Measurements from ENCODE around the gene CAPRIN2. TPM values are rescaled to one million over a fixed set of nuclear protein-coding genes. Genes with fewer than 3 reads are reported as not detected.

Gene CAPRIN2
- total RNA-seq, 3 donors from 2014 or later = 7.3 to 21.4 (median 15.2) TPM

DNA sequence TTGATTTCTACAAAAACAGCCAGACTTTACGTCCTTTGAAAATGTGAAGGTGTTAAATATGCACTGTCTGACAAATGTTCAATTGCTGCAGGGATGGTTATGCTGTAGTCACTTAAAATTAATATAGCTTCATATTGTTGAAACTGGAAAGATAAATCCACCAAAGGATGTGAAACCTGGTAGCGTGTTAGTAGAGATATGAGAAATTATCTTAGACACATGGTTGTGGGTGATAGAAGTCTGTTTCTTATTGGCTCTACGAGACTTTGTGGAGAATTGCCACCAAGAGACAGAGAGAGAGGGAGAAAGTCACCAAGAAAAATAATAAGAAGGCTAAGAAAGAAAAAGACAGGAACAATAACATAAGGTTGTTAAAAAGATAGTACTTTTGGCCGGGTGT, 2.6 kb upstream of the CAPRIN2 start:
- DNase-seq (no peak), ATAC-seq (no peak)
- intact Hi-C loops (cut with DNase I, micrococcal nuclease) = loop anchor here in 1 of 2 donors (10.0 kb wide), 1 partner anchor 63 kb away; the partner anchor contains the start of gene IPO8
- no peak overlapping the region for H3K4me3 ChIP-seq
- H3K4me1 ChIP-seq (ENCODE audit: low read depth) = peaks cover 9% of the 10 kb centered on the region
- TF ChIP-seq, protein P1, sequence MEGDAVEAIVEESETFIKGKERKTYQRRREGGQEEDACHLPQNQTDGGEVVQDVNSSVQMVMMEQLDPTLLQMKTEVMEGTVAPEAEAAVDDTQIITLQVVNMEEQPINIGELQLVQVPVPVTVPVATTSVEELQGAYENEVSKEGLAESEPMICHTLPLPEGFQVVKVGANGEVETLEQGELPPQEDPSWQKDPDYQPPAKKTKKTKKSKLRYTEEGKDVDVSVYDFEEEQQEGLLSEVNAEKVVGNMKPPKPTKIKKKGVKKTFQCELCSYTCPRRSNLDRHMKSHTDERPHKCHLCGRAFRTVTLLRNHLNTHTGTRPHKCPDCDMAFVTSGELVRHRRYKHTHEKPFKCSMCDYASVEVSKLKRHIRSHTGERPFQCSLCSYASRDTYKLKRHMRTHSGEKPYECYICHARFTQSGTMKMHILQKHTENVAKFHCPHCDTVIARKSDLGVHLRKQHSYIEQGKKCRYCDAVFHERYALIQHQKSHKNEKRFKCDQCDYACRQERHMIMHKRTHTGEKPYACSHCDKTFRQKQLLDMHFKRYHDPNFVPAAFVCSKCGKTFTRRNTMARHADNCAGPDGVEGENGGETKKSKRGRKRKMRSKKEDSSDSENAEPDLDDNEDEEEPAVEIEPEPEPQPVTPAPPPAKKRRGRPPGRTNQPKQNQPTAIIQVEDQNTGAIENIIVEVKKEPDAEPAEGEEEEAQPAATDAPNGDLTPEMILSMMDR (IDR thresholded peaks at IDR 0.05) = no peak
- H3K9me3 ChIP-seq = no peaks in the 10 kb centered on the region
- H3K36me3 ChIP-seq (ENCODE audit: low read depth) = peaks cover 6% of the 10 kb centered on the region

DNA sequence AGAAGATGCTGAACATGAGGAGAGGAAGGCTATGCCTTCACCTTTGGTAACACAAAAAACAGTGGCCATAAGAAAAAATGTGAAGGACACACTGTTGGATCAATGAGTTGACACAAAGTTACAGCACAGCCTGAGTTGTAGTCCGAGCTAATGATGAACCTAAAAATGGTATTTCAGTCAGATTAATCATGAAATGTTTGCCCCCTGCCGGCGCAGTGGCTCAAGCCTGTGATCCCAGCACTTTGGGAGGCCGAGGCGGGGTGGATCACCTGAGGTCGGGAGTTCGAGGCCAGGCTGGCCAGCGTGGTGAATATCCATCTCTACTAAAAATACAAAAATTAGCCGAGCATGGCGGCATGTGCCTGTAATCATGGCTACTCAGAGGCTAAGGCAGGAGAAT, 1.3 kb upstream of the CAPRIN2 start:
- H3K9me3 ChIP-seq = no peaks in the 10 kb centered on the region
- intact Hi-C loops (cut with DNase I, micrococcal nuclease) = loop anchor here in 1 of 2 donors (10.0 kb wide), 1 partner anchor 61 kb away; the partner anchor contains the start of gene IPO8
- no peak overlapping the region for H3K4me3 ChIP-seq
- DNase-seq (peak in 1 of 3 donors; percentile 8), ATAC-seq (no peak)
- peaks cover 9% of the 10 kb centered on the region for H3K4me1 ChIP-seq (ENCODE audit: low read depth)
- H3K36me3 ChIP-seq (ENCODE audit: low read depth) = peaks cover 6% of the 10 kb centered on the region
- TF ChIP-seq, protein P1 (IDR thresholded peaks at IDR 0.05) = no peak

DNA sequence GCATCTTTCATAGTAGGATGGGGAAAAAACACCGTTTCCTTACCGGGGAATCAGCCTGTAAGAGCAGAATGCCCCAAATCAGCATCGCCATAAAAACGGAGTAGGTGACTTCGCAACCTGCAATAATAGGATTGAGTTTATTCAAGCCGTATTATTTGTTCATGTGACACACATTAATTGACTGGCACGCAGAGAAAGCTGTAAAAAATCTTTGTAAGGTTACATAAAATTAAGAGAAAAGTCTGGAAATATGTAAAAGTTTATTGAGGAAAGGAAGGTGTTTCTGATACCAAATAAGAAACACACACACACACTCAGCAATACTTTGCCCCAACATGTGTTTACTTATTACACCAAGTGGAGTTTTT, 628 bp upstream of the CAPRIN2 start:
- H3K9me3 ChIP-seq = no peaks in the 10 kb centered on the region
- peaks cover 6% of the 10 kb centered on the region for H3K36me3 ChIP-seq (ENCODE audit: low read depth)
- peaks cover 9% of the 10 kb centered on the region for H3K4me1 ChIP-seq (ENCODE audit: low read depth)
- TF ChIP-seq, protein P1 (IDR thresholded peaks at IDR 0.05) = no peak
- intact Hi-C loops (cut with DNase I, micrococcal nuclease) = loop anchor here in 1 of 2 donors (10.0 kb wide), 1 partner anchor 61 kb away; the partner anchor contains the start of gene IPO8
- DNase-seq = no peak
- H3K4me3 ChIP-seq = peak overlapping the region; percentile 54
- no peak for ATAC-seq

DNA sequence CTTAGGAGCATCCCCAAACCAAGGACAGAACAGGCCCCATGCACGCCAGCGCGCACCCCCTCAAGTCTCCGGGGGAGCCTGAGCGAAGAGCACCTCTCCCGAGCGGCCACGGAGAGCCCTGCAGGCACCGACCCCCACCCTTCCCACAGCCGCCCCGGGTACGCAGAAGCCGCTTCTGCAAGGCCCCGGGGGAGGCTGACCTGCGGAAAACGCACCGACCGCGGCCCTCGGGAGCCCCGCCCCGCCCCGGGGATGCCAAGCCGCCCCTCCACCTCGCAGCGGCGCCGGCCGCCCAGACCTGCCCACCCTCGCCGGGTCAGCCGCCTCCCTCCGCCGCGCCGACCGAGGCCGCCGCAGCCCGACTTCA, 385 bp downstream of the CAPRIN2 start:
- ATAC-seq = no peak
- H3K9me3 ChIP-seq = no peaks in the 10 kb centered on the region
- H3K4me3 ChIP-seq = peak overlapping the region; percentile 54
- intact Hi-C loops (cut with DNase I, micrococcal nuclease) = loop anchor here in 1 of 2 donors (10.0 kb wide), 1 partner anchor 60 kb away; the partner anchor contains the start of gene IPO8
- no peak for DNase-seq
- TF ChIP-seq, protein P1 (IDR thresholded peaks at IDR 0.05) = no peak
- peaks cover 9% of the 10 kb centered on the region for H3K4me1 ChIP-seq (ENCODE audit: low read depth)
- H3K36me3 ChIP-seq (ENCODE audit: low read depth) = peaks cover 6% of the 10 kb centered on the region

DNA sequence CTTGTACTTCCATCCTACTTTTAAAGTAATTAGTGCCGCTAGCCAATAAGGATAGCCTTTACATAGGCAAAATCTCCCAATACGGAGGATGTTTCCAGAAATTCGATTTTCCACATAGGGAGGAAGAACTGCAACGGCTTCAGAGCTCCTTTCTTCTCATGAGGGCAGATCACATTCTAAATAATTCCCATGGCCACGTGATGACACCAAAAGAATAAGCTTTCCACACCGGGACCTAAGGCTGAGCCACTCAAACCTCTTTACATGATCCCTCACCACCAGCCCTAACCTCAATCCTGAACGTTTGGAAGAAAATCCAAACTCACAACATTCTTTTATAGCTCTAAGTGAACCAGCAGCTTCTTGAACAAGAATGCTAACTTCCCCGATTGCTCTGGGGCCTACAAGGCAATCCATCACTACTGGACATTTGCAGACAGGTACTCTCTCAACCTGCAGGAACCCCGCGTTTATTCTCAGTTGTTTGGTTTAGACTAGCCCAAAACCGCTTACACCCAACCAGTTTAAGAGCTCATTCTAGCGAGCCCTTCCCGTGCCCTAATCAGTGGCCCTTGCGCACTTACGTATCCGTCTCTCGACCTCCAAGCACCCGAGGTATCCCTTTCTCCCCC, 884 bp downstream of the CAPRIN2 start:
- H3K4me1 ChIP-seq (ENCODE audit: low read depth) = peaks cover 9% of the 10 kb centered on the region
- peak overlapping the region; percentile 54 for H3K4me3 ChIP-seq
- DNase-seq (no peak), ATAC-seq (peak; percentile 0)
- H3K9me3 ChIP-seq = no peaks in the 10 kb centered on the region
- intact Hi-C loops (cut with DNase I, micrococcal nuclease) = loop anchor here in 1 of 2 donors (10.0 kb wide), 1 partner anchor 59 kb away; the partner anchor contains the start of gene IPO8
- peaks cover 6% of the 10 kb centered on the region for H3K36me3 ChIP-seq (ENCODE audit: low read depth)
- TF ChIP-seq, protein P1 (IDR thresholded peaks at IDR 0.05) = no peak
